ENCODE data around the gene ABCC4. TPM values are rescaled to one million over a fixed set of nuclear protein-coding genes. Genes with fewer than 3 reads are reported as not detected.
"Not testable (repeated sequence)": the region's sequence is repeated elsewhere in the genome, so short reads cannot be mapped to it uniquely, and the experiment has no call there.

The ABCC4 gene
- total and polyA plus RNA-seq, 2 experiments from 2014 or later, result 9.8 to 23.3 TPM

GRCh38 chr13:95176611-95177259, 124.5 kb downstream of the ABCC4 start:
- WGBS (ENCODE audit: low lambda C conversion rate, missing lambda C conversion rate), result 95% methylated on average over 5 of the region's 5 CpGs
- no peaks in the 10 kb centered on the region for H3K79me2 ChIP-seq
- no peaks in the 10 kb centered on the region for H3K4me1 ChIP-seq (ENCODE audit: insufficient read depth)
- no peak overlapping the region for H3K27ac ChIP-seq
- H3K4me3 ChIP-seq, result no peak overlapping the region
- no peaks in the 10 kb centered on the region for H3K9me3 ChIP-seq (ENCODE audit: low read depth)
- peak; percentile 19 for DNase-seq (ENCODE audit: low spot score)
- TF ChIP-seq CTCF (IDR thresholded peaks at IDR 0.05; ENCODE audit: poor library complexity), result no peak
- TF ChIP-seq EZH2phosphoT487 (IDR thresholded peaks at IDR 0.05; ENCODE audit: low read depth, severe bottlenecking, unreplicated experiment), result no peak
- TF ChIP-seq EZH2 (IDR thresholded peaks at IDR 0.05; ENCODE audit: borderline replicate concordance), result no peak
- H4K20me1 ChIP-seq (ENCODE audit: insufficient read depth, poor library complexity, severe bottlenecking), result no peaks in the 10 kb centered on the region
- no peak overlapping the region for H3K4me2 ChIP-seq
- no peaks in the 10 kb centered on the region for H3K27me3 ChIP-seq
- no peak overlapping the region for H2AFZ ChIP-seq
- H3K36me3 ChIP-seq (replicated peaks; ENCODE audit: insufficient read depth, low read depth), result no peaks in the 10 kb centered on the region
- no peaks in the 10 kb centered on the region for H3K9me2 ChIP-seq (replicated peaks; ENCODE audit: insufficient read depth)

- no peak for DNase-seq (ENCODE audit: low spot score)
- Histone ChIP-seq H2AFZ (no peak overlapping the region), H3K9me3 (ENCODE audit: low read depth) (no peaks in the 10 kb centered on the region), H3K4me1 (ENCODE audit: insufficient read depth) (no peaks in the 10 kb centered on the region), H4K20me1 (ENCODE audit: insufficient read depth, poor library complexity, severe bottlenecking) (no peaks in the 10 kb centered on the region), H3K4me2 (no peak overlapping the region), H3K9me2 (replicated peaks; ENCODE audit: insufficient read depth) (no peaks in the 10 kb centered on the region), H3K27me3 (no peaks in the 10 kb centered on the region), H3K27ac (no peak overlapping the region), H3K36me3 (replicated peaks; ENCODE audit: insufficient read depth, low read depth) (no peaks in the 10 kb centered on the region), H3K79me2 (no peaks in the 10 kb centered on the region), H3K4me3 (no peak overlapping the region)
- no peak for TF ChIP-seq EZH2 (IDR thresholded peaks at IDR 0.05; ENCODE audit: borderline replicate concordance)
- no peak for TF ChIP-seq CTCF (IDR thresholded peaks at IDR 0.05; ENCODE audit: poor library complexity)
- TF ChIP-seq EZH2phosphoT487 (IDR thresholded peaks at IDR 0.05; ENCODE audit: low read depth, severe bottlenecking, unreplicated experiment), result no peak
- 91% methylated on average over 14 of the region's 14 CpGs for WGBS (ENCODE audit: low lambda C conversion rate, missing lambda C conversion rate)
Observed at GRCh38 chr13:95174517-95174916, 126.7 kb downstream of the ABCC4 start.

- Histone ChIP-seq H3K36me3 (replicated peaks; ENCODE audit: insufficient read depth, low read depth) (no peaks in the 10 kb centered on the region), H2AFZ (no peak overlapping the region), H4K20me1 (ENCODE audit: insufficient read depth, poor library complexity, severe bottlenecking) (no peaks in the 10 kb centered on the region), H3K27me3 (no peaks in the 10 kb centered on the region), H3K4me3 (no peak overlapping the region), H3K9me2 (replicated peaks; ENCODE audit: insufficient read depth) (no peaks in the 10 kb centered on the region), H3K4me1 (ENCODE audit: insufficient read depth) (no peaks in the 10 kb centered on the region), H3K4me2 (no peak overlapping the region), H3K27ac (no peak overlapping the region), H3K9me3 (ENCODE audit: low read depth) (no peaks in the 10 kb centered on the region), H3K79me2 (no peaks in the 10 kb centered on the region)
- 97% methylated on average over 6 of the region's 6 CpGs for WGBS (ENCODE audit: low lambda C conversion rate, missing lambda C conversion rate)
- DNase-seq (ENCODE audit: low spot score), result no peak
- no peak for TF ChIP-seq CTCF (IDR thresholded peaks at IDR 0.05; ENCODE audit: poor library complexity)
- TF ChIP-seq EZH2 (IDR thresholded peaks at IDR 0.05; ENCODE audit: borderline replicate concordance), result no peak
- TF ChIP-seq EZH2phosphoT487 (IDR thresholded peaks at IDR 0.05; ENCODE audit: low read depth, severe bottlenecking, unreplicated experiment), result no peak
Observed at GRCh38 chr13:95168191-95168590, 133.1 kb downstream of the ABCC4 start.

- not testable (repeated sequence) for H3K79me2 ChIP-seq; DNase-seq (ENCODE audit: low spot score); H3K27ac ChIP-seq; H3K4me3 ChIP-seq; H3K9me2 ChIP-seq (replicated peaks; ENCODE audit: insufficient read depth); H3K4me1 ChIP-seq (ENCODE audit: insufficient read depth); H2AFZ ChIP-seq; H4K20me1 ChIP-seq (ENCODE audit: insufficient read depth, poor library complexity, severe bottlenecking); H3K27me3 ChIP-seq; H3K36me3 ChIP-seq (replicated peaks; ENCODE audit: insufficient read depth, low read depth); H3K9me3 ChIP-seq (ENCODE audit: low read depth); H3K4me2 ChIP-seq
- WGBS (ENCODE audit: low lambda C conversion rate, missing lambda C conversion rate), result 96% methylated on average over 5 of the region's 5 CpGs
Observed at GRCh38 chr13:95167003-95167402, 134.2 kb downstream of the ABCC4 start.

Data from hepatocyte (in vitro differentiated cells).